Smooth muscle cell (in vitro differentiated cells): ENCODE results near the gene KIAA0825. TPM values are rescaled to one million over a fixed set of nuclear protein-coding genes. Genes with fewer than 3 reads are reported as not detected.

Experiments used
- DNase-seq: peaks from one replicate; lab custom pipeline; 2025; ENCODE audit not compliant: unreplicated experiment; lab: John Stamatoyannopoulos, UW
- H2AFZ ChIP-seq: fragments of 200-600 bp; sonication (generic); 2 replicates; pipeline ENCODE4 v1.6.0; 2016; ENCODE audit warnings: antibody characterized with exemption, low read depth, mild to moderate bottlenecking
- H3F3A ChIP-seq: fragments of 200-600 bp; sonication (generic); 2 replicates; pipeline ENCODE4 v1.6.0; 2017; ENCODE audit warnings: antibody characterized with exemption, low read depth
- H3K27ac ChIP-seq: fragments of 200-600 bp; sonication (generic); 2 replicates; pipeline ENCODE4 v1.5.1; 2016; ENCODE audit warnings: low read depth, mild to moderate bottlenecking
- H3K27me3 ChIP-seq: fragments of 200-600 bp; sonication (generic); 2 replicates; pipeline ENCODE4 v1.6.1; 2016; ENCODE audit warnings: low read depth, mild to moderate bottlenecking
- H3K36me3 ChIP-seq: fragments of 200-600 bp; sonication (generic); 2 replicates; pipeline ENCODE4 v1.5.1; 2016; ENCODE audit warnings: low read depth
- H3K4me1 ChIP-seq: fragments of 200-600 bp; sonication (generic); 2 replicates; pipeline ENCODE4 v1.5.1; 2016; ENCODE audit warnings: low read depth
- H3K4me2 ChIP-seq: fragments of 200-600 bp; sonication (generic); 2 replicates; pipeline ENCODE4 v1.6.0; 2016; ENCODE audit warnings: mild to moderate bottlenecking
- H3K4me3 ChIP-seq: fragments of 200-600 bp; sonication (generic); 2 replicates; pipeline ENCODE4 v1.5.1; 2016; ENCODE audit warnings: mild to moderate bottlenecking
- H3K79me2 ChIP-seq: fragments of 200-600 bp; sonication (generic); 2 replicates; pipeline ENCODE4 v1.6.0; 2016; ENCODE audit warnings: low read depth, mild to moderate bottlenecking
- H3K9ac ChIP-seq: fragments of 200-600 bp; sonication (generic); 2 replicates; pipeline ENCODE4 v1.6.0; 2016; ENCODE audit warnings: low read depth
- H3K9me3 ChIP-seq: fragments of 200-600 bp; sonication (generic); replicated peaks from 2 replicates; pipeline ENCODE4 v1.5.1; 2016; ENCODE audit warnings: low read depth
- H4K20me1 ChIP-seq: fragments of 200-600 bp; sonication (generic); 2 replicates; pipeline ENCODE4 v1.6.0; 2016; ENCODE audit warnings: low read depth
- WGBS: methylation state at CpG from one replicate; pipeline ENCODE4 v1.1.7; 2016; ENCODE audit warnings: low lambda C conversion rate; 5-methylcytosine and 5-hydroxymethylcytosine counted together
- polyA plus RNA-seq: library from polyadenylated mRNA; unstranded; fragments of >200 nt; fragmentation: Nextera tagmentation; extraction: Ambion mirVana; gene quantifications from 2 replicates; pipeline ENCODE4 v1.2.1, GENCODE V29; 2016
- total RNA-seq: library from RNA; depleted of rRNA; stranded (reverse); fragments of >200 nt; gene quantifications from 2 replicates; pipeline ENCODE4 v1.2.3, GENCODE V29; 2014
- TF ChIP-seq, protein P1 (sequence below): fragments of 200-600 bp; sonication (generic); IDR thresholded peaks from 2 replicates; pipeline ENCODE4 v1.5.1; 2017; ENCODE audit warnings: borderline replicate concordance, mild to moderate bottlenecking, antibody characterized with exemption; ENCODE audit not compliant: insufficient read depth, poor library complexity, severe bottlenecking

The KIAA0825 gene
- total and polyA plus RNA-seq, 2 experiments from 2014 or later = 1.3 to 3.1 TPM

GRCh38 chr5:94660506-94660905 is 42.1 kb upstream of the KIAA0825 start:
- 91% methylated on average over 8 of the region's 8 CpGs for WGBS
- TF ChIP-seq, protein P1, sequence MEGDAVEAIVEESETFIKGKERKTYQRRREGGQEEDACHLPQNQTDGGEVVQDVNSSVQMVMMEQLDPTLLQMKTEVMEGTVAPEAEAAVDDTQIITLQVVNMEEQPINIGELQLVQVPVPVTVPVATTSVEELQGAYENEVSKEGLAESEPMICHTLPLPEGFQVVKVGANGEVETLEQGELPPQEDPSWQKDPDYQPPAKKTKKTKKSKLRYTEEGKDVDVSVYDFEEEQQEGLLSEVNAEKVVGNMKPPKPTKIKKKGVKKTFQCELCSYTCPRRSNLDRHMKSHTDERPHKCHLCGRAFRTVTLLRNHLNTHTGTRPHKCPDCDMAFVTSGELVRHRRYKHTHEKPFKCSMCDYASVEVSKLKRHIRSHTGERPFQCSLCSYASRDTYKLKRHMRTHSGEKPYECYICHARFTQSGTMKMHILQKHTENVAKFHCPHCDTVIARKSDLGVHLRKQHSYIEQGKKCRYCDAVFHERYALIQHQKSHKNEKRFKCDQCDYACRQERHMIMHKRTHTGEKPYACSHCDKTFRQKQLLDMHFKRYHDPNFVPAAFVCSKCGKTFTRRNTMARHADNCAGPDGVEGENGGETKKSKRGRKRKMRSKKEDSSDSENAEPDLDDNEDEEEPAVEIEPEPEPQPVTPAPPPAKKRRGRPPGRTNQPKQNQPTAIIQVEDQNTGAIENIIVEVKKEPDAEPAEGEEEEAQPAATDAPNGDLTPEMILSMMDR = no peak

GRCh38 chr5:94658272-94658671 is 39.9 kb upstream of the KIAA0825 start:
- no peak overlapping the region for H3K4me2 ChIP-seq
- TF ChIP-seq, protein P1 = no peak
- peaks cover 16% of the 10 kb centered on the region for H3K9me3 ChIP-seq
- peaks cover 8% of the 10 kb centered on the region for H3K79me2 ChIP-seq
- no peaks in the 10 kb centered on the region for H3K27me3 ChIP-seq
- no peak overlapping the region for H3K9ac ChIP-seq
- no peaks in the 10 kb centered on the region for H3F3A ChIP-seq
- no peak overlapping the region for H2AFZ ChIP-seq
- H3K27ac ChIP-seq = no peak overlapping the region
- DNase-seq = no peak
- H3K4me1 ChIP-seq = no peaks in the 10 kb centered on the region
- WGBS = 100% methylated on average over 1 of the region's 1 CpG
- no peaks in the 10 kb centered on the region for H3K36me3 ChIP-seq
- H3K4me3 ChIP-seq = no peak overlapping the region
- no peaks in the 10 kb centered on the region for H4K20me1 ChIP-seq

More at GRCh38 chr5:94660506-94660905, 42.1 kb upstream of the KIAA0825 start:
- Histone ChIP-seq H3K9ac (no peak overlapping the region), H3K27ac (no peak overlapping the region), H3F3A (no peaks in the 10 kb centered on the region), H4K20me1 (no peaks in the 10 kb centered on the region), H3K4me1 (no peaks in the 10 kb centered on the region), H3K79me2 (peaks cover 8% of the 10 kb centered on the region), H3K4me3 (no peak overlapping the region), H3K9me3 (peaks cover 11% of the 10 kb centered on the region), H3K36me3 (no peaks in the 10 kb centered on the region), H3K4me2 (no peak overlapping the region), H2AFZ (no peak overlapping the region), H3K27me3 (no peaks in the 10 kb centered on the region)
- DNase-seq = no peak

DNA sequence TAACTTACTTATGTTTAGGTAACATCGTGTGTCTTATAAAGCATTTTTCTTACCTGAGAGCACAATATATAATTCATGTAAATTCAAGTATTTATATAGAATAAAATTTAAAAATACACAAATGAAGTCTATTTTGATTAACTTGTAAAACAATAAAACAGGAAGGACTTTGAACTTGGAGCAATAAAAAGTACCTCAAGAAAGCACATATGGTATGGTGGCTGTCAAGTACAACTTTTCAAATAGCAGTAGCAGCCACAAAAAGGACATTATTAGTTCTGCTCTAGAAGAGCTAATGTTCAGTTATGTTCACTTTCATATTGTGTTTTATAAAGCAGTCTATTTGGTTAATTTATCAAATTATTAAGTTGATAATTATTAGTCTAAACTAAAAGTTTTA is 31.5 kb upstream of the KIAA0825 start:
- H3K36me3 ChIP-seq = no peaks in the 10 kb centered on the region
- no peaks in the 10 kb centered on the region for H3F3A ChIP-seq
- H3K4me3 ChIP-seq = no peak overlapping the region
- H3K27me3 ChIP-seq = no peaks in the 10 kb centered on the region
- no peak for DNase-seq
- no peaks in the 10 kb centered on the region for H4K20me1 ChIP-seq
- H3K9me3 ChIP-seq = peaks cover 1% of the 10 kb centered on the region
- no peaks in the 10 kb centered on the region for H3K79me2 ChIP-seq
- H3K4me1 ChIP-seq = no peaks in the 10 kb centered on the region
- TF ChIP-seq, protein P1 = no peak
- no peak overlapping the region for H3K27ac ChIP-seq
- no peak overlapping the region for H3K4me2 ChIP-seq
- H3K9ac ChIP-seq = no peak overlapping the region
- H2AFZ ChIP-seq = no peak overlapping the region
- WGBS = 98% methylated on average over 1 of the region's 1 CpG

- Histone ChIP-seq H3K9me3 (no peaks in the 10 kb centered on the region), H4K20me1 (no peaks in the 10 kb centered on the region), H2AFZ (no peak overlapping the region), H3K27me3 (no peaks in the 10 kb centered on the region), H3K4me3 (no peak overlapping the region), H3K4me1 (no peaks in the 10 kb centered on the region), H3K9ac (no peak overlapping the region), H3K79me2 (no peaks in the 10 kb centered on the region), H3K27ac (no peak overlapping the region), H3K36me3 (no peaks in the 10 kb centered on the region), H3F3A (no peaks in the 10 kb centered on the region), H3K4me2 (no peak overlapping the region)
- TF ChIP-seq, protein P1 = no peak
- no peak for DNase-seq
Observed at GRCh38 chr5:94646758-94647157, 28.4 kb upstream of the KIAA0825 start.
